Caki2 (cell line): ENCODE data around the gene NTSR2. TPM values are rescaled to one million over a fixed set of nuclear protein-coding genes. Genes with fewer than 3 reads are reported as not detected.

Experiments
- DNase-seq: peaks from one replicate; pipeline ENCODE4 v3.0.0-alpha.2; 2015; ENCODE audit warnings: low read depth
- in situ Hi-C: cut with HindIII; loops from 2 replicates; pipeline ENCODE4 v1.10.0; 2016; ENCODE audit warnings: low sequenced_read_pairs, low pct_unique_long_range_greater_than_20kb, mixed read lengths
- total RNA-seq: library from RNA; depleted of rRNA; stranded (reverse); fragments of >200 nt; shearing (Covaris generic); gene quantifications from 2 replicates; pipeline ENCODE4 v1.2.3, GENCODE V29; 2014; ENCODE audit warnings: low replicate concordance

Gene NTSR2
- total RNA-seq, 1 experiment from 2014 or later = not detected

GRCh38 chr2:11702946-11703345 is 33.0 kb upstream of the NTSR2 start:
- in situ Hi-C loops = no loop called here

DNA sequence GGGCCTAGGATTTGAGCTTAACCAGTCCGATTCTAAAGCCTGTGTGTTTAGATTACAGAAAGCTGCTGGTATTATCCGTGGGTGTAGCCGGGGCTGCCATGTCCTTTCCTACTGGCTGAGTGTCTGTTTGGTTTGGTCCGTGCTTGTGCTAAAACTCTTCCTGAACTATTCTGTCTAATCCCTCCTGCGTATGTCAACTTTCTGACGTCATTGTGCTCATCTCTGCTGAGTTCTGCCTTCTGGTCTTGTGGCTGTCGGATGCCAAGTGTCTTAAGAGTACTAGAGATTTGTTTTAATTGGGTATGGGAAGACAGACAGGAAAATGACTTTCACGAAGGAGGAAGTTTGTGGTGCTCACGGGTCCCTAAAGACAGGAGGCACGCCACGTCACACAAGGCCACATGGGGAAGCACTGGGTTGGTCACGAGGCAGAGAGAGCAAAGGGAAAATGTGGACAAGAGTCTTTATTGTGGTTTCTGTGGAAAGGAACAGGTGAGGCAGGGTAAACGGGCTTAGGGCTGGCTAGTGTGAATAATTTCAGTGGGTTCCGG is 31.8 kb upstream of the NTSR2 start:
- DNase-seq = no peak
- in situ Hi-C loops = no loop called here

More at GRCh38 chr2:11702946-11703345, 33.0 kb upstream of the NTSR2 start:
- no peak for DNase-seq

DNA sequence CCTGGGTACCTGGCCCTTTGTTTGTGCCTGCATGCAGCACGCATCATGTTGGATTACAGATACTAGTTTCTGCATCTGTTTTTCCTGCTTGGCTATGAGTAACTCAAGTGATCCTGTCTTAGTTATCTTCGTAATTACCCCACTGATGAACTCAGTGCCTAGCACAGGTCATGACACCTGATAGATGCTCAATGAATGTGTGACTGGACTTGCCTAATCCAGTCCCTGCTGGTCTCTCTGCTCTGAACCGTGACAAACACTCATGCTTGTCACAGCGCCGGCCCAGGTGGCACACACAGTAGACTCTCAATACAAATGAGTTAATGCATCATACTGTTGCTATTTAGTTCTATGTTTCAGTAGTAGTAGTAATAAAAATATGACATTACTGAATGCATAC is 31.2 kb upstream of the NTSR2 start:
- DNase-seq = peak; percentile 64
- in situ Hi-C loops = no loop called here

- in situ Hi-C loops = loop anchor here (25.0 kb wide), 1 partner anchor 87 kb away; no protein-coding TSS in a partner anchor
- DNase-seq = no peak
Measured at GRCh38 chr2:11699686-11700670, 30.0 kb upstream of the NTSR2 start.

DNA sequence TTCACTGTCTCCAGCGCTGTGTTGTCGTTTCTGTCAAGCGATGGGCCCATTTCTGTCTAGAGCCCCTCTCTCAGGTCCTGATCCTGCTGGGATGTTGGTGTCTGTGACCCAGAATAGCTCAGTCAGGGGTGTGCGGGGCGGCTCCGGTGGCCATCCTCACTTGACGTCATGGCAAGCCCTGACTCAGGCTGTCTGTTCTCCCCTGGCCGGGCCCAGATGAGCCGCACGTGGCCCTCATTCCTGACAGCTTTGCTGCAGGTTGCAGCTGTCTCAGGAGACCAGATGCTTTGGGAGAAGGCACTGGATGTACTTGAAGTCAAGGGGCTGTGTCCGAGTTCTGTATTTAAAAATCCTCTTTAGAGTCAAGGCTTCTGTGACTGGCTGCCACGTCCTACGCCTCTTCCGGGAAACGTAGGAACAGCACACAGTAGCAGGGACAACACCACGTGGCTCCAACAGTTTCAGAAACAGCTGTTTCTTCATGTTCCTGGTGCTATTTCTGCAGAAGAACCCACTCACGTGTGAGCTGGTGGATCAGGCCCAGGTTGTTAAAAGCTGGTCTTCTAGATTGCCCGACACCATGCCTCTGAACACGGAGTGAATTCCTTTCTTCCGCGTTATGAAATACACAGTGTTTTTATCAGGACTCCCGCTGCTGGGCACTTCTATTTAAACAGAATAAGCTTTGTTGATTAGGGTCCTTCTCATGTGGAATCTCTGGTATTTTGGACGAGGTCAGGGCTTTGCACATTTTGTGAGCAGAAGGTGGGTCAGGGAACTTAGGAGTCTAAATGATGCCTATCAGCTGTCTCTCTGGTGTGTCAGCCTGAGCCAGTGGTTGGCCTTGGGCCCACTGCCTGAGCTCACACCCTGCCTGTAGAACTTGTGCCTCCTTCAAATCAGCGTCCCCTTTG is 28.3 kb upstream of the NTSR2 start:
- DNase-seq = no peak
- in situ Hi-C loops = loop anchor here (25.0 kb wide), 1 partner anchor 89 kb away; no protein-coding TSS in a partner anchor

DNA sequence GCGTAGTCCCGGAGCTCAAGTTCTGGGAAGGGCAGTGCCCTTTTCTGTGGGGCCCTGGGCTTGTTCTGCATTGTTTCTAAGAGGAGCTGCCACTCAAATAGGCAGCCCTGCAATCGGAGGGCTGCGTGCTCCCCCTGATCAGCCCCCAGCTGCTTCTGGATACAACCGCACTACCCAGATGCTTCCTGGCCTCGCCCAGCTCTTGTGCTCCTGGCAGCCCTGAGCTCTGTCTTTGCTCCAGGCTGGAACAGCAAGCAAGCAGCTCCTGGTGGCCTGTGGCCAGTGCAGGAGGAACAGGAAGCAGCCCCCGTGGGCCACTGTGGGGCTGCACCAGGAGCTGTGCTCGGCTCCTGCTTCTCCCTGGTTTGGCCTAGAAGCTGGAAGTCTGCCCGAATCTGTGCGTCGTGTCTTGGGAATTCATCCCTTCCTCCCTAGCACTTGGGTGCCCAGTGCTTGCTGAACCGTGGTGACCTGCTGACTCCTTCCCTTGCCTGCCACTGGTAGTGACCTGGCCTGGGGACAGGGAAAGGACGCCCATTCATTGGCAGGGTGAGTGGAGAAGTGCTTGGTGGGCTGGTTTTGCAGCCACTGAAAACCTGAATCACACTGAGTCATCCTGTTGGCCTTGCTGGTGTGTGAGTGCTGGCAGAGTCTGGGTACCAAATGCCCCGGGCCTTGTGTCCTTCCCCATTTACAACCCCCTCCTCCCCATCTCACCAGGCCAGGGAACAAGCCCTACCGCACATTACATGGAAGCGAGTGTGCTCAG is 27.3 kb upstream of the NTSR2 start:
- in situ Hi-C loops = loop anchor here (25.0 kb wide), 1 partner anchor 90 kb away; no protein-coding TSS in a partner anchor
- peak; percentile 98 for DNase-seq

DNA sequence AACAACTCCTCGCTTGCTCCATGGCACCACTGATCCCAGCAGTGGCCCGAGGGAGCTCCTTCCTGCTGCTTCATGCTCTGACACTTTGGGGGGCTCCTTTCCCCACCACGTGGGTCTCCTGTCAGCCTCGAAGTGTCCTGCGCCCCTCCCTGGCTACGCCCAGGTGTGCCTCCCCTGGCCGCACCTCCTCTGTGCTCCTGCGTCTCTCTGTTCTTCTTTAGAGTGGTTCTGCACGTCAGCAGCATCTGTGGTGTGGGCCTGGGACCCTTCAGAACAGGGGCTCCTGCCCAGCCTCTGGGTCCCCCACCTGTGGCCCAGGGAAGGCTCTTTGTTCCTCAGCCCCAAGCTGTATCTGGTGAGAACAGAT is 26.7 kb upstream of the NTSR2 start:
- in situ Hi-C loops = loop anchor here (25.0 kb wide), 1 partner anchor 91 kb away; no protein-coding TSS in a partner anchor
- no peak for DNase-seq

DNA sequence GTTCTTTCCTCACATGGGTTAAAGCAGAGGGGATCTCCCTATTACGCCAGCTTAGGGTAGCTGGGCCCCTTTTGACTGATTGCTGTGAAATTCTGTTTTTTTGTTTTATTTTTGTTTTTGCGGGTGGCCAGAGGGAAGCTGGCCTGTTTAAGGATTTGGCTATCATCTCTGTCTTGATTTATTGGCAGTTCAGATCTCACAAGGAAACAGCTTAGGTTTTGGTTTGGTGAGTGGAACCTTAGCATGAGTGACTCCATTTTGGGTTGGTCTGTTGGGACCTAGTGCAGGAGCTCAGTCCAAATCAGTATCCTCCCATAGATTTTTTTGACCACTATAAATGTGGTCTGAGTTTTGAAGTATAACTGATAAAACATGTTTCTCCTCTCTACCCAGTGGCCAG is 25.6 kb upstream of the NTSR2 start:
- in situ Hi-C loops = loop anchor here (25.0 kb wide), 1 partner anchor 92 kb away; no protein-coding TSS in a partner anchor
- DNase-seq = no peak

DNA sequence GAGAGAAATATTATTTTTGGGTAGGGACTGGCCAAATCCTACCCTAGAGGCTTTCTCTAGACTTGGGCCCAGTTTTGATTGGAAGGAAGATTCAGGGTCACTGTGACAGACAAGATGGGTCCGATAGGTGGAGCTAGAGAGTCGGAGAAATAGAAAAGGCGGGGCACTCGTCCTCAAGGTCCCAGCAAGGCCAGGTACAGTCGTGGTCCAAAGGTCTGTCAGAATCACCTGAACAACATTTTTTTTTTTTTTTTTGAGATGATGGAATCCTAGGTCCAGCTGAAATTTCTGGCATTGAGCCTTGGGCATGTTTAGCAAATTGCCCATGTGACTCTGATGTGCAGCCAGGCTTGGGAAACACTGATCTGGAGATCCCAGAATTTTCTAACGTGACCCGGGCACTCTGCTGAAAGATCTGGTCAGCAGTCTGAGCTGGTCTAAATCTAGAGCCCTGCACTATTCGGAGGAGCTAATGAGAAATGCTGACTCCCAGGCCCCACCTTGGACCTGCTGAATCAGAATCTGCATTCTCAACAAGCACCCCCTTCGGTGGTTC is 23.0 kb upstream of the NTSR2 start:
- in situ Hi-C loops = loop anchor here (25.0 kb wide), 1 partner anchor 94 kb away; no protein-coding TSS in a partner anchor

DNA sequence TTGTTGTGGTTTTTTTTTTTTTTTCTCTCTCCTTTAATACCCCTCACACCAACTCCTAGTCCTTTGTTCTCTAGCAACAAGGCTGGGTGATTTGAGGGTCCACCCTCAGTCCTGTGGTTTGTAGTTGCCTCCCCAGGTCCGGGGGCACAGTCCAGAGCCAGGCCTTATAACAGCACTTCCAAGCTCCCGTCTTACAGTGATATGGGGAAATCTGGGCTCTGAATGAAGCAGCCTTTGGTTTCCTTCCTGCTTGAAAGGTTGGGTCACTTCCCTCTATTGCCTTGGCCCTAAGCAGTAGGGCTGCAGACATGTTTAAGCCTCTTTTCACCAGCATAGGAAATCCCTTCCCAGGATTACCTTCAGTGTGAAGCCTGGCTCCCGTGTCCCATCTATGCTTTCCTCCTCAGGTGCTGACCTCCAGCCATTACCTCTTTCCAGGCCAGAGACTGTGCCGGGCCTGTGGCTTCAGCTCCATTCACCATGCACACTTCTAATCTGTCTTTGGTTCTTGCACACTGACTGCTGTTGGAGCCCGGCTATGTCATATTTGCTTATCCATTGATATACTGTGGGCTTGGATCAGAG is 21.2 kb upstream of the NTSR2 start:
- in situ Hi-C loops = loop anchor here (25.0 kb wide), 1 partner anchor 96 kb away; no protein-coding TSS in a partner anchor
- no peak for DNase-seq

More for the DNA sequence above, 23.0 kb upstream of the NTSR2 start:
- peak; percentile 68 for DNase-seq

- in situ Hi-C loops = loop anchor here (25.0 kb wide), 1 partner anchor 99 kb away; no protein-coding TSS in a partner anchor
- peak; percentile 78 for DNase-seq
Measured at GRCh38 chr2:11688222-11689069, 18.5 kb upstream of the NTSR2 start.

DNA sequence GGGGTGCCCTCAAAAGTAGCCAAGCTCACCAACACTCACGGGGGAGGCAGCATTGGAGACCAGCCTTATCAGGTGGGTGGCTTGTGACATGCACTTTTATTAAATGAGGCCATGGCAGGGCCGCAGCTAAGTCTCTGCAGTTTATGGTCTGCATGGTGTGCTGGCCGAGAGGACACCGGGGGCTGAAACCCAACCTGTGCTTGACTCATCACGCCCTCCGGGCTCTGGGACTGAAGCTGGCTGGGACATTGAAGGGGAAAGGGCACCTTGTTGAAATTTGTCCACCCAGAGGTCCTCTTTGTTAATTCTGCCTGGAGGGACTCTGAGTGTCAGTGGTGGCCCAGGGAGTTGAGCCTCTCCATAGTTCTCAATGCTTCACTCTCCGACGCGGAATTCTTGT is 17.7 kb upstream of the NTSR2 start:
- in situ Hi-C loops = loop anchor here (25.0 kb wide), 1 partner anchor 100 kb away; no protein-coding TSS in a partner anchor
- no peak for DNase-seq

DNA sequence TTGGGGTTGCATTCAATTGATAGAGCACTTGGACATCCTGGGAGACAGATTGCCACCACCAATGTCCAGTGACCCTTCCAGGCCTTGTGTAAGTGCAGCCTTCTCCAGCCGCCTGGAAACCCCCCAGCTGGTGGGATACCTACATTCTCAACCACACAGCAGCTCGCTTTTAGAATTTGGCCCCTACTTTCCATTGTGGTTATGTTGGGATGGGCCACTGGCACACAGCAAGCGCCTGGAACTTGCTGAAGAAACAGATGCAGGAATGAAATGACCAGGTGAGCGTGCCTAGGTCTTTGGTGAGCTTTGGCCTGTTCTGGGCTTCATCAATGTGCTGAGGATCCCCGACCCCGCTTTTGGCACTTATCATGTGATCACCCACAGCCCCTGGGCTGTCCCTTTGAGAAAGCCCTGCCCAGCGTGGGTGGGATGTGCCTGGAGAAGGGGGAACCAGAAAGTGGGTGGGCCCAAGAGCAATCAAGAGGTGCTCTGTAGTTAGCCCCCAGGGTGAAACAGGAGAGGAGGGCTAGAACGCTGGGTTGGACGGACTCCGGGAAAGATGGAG is 16.0 kb upstream of the NTSR2 start:
- no peak for DNase-seq
- in situ Hi-C loops = loop anchor here (25.0 kb wide), 1 partner anchor 101 kb away; no protein-coding TSS in a partner anchor

GRCh38 chr2:11684894-11685460 is 15.0 kb upstream of the NTSR2 start:
- in situ Hi-C loops = loop anchor here (25.0 kb wide), 1 partner anchor 102 kb away; no protein-coding TSS in a partner anchor
- DNase-seq = no peak

DNA sequence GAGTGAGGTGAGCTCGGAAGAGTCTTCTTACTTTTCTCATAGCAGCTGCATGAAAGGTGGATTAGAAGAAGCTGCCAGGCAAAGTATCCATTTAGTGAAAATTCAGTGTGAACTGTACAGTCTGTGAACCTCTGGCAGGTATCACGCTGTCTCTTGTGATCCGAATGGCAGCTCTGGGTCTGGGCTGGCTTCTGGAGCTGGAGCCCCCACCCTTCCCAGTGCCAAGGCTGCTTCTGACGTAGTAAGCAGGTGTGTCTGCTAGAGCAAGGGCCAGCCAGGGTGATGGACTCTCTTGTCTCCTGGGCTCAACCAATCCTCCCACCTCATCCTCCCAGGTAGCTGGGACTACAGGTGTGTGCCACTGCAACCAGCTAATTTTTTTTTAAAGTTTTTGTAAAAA is 14.0 kb upstream of the NTSR2 start:
- no peak for DNase-seq
- in situ Hi-C loops = loop anchor here (25.0 kb wide), 1 partner anchor 103 kb away; no protein-coding TSS in a partner anchor
